ENCODE results near the gene KLK6.
A peak's percentile ranks its signal among the peaks of the same experiment; 100 is the strongest.

Gene KLK6

GRCh38 chr19:50947123-50947522 is 22.3 kb downstream of the KLK6 start:
- DNase-seq, result no peak

GRCh38 chr19:50944795-50945194 is 24.6 kb downstream of the KLK6 start:
- no peak for DNase-seq

DNA sequence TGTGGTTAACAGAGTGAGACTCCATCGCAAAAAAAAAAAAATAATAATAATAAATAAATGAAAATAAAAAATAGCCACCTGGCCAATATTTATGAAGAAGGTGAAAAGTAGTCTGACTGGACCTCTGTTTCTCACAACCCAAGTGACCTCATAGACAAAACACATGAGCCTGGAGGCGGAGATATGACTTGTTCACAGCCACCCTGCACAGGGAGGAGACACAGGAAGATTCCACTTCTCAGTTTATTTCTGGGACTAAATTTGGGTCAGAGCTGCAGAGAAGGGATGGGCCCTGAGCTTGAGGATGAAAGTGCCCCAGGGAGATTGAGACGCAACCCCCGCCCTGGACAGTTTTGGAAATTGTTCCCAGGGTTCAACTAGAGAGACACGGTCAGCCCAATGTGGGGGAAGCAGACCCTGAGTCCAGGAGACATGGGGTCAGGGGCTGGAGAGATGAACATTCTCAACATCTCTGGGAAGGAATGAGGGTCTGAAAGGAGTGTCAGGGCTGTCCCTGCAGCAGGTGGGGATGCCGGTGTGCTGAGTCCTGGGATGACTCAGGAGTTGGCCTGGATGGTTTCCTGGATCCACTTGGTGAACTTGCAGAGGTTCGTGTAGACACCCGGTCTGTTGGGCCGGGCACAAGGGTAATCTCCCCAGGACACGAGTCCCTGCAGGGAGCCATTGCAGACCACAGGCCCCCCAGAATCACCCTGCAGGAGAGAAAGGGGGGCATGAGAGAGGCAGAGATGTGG is 26.1 kb downstream of the KLK6 start:
- DNase-seq, result no peak

DNA sequence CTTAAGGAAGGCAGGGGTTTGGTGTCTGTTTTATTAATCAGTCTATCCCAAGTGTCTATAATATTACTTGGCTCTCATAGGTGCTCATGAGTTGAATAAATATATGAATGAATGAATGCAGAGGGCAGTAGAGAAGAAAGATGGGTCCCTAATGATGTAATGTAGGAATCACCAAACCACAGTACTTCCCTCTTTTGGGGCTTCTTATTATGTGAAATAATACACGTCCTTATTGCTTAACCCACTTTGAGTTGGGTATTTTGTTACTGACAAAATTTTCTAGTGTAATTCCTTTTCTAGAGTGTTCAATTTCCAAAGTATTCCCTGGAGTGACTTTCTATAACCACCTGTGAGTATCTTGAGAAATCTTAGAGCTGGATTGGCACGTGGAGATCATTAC is 29.8 kb downstream of the KLK6 start:
- no peak for DNase-seq

GRCh38 chr19:50933640-50934039 is 35.8 kb downstream of the KLK6 start:
- DNase-seq, result no peak

GRCh38 chr19:50932690-50933083 is 36.7 kb downstream of the KLK6 start:
- DNase-seq, result no peak

- DNase-seq, result no peak
Measured at GRCh38 chr19:50932018-50932689, 37.2 kb downstream of the KLK6 start.

DNA sequence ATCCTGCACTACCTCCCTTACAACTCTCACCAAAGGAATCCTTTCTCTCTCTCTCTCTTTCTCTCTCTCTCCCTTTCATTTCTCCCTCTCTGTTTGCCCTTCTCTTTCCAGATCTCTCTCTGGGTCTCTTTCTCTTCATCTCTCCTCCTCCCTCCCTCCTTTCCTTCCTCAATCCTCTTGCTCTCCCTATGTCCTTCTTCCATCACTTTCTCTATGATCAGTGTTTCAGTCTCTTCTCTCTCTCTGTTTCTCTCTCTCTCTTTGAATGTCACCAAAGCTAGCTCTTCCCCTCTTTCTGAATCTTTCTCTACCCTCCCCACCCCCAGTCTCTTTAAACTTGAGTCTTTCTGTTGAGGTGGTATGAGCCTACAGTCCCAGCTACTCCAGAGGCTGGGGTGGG is 38.4 kb downstream of the KLK6 start:
- DNase-seq, result no peak

DNA sequence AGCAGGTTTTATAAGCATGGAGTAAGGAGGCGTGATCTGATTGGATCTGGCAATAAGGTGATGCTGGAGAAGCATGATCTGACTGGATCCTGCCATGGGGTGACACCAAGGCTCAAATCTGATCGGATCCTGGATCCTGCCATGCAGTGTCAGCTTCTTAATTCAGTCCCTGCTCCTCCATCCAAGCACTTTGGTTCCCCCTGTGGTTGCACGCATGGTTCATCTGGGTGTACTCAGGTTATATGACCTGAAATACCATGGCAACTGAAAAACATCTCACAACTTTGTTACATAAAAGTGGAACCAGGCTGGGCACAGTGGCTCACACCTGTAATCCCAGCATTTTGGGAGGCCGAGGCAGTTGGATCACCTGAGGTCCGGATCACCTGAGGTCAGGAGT is 40.6 kb downstream of the KLK6 start:
- no peak for DNase-seq

- no peak for DNase-seq
Measured at GRCh38 chr19:50926144-50926543, 43.2 kb downstream of the KLK6 start.

DNA sequence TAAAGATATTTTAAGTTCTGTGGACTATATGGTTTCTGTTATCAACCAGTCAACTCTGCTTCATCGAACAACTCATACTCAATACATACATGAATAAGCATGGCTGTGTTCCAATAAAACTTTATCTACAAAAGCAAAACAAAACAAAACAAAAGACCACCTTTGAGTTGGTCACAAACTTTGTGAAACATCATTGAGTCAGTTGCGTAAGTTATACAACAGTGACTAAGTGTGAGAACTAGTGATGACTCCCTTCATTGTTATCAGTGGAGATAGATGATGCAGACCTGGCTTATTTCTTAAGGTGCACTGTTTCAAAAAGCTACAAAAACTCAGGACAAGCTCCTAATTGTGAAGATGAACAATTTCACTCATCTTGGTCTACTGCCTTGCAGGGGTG is 43.7 kb downstream of the KLK6 start:
- no peak for DNase-seq

DNA sequence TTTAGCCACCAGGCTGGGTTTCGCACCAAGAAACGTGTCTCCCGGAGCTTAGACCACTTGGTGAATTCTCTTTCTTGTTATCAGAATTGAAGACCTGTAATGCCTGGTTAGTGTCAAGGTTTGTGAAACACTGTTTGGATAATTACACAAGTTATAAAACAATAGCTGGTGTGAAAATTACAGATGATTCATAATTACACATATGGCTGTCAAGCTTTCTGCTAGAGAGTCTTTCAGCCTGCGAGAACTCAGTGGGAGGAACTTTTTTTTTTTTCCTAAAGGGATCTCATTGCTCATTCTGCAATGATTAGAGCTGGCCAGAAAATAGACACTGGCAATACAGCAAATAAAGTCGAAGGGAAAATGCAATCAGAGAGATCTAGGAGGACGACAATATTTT is 44.8 kb downstream of the KLK6 start:
- DNase-seq, result no peak

DNA sequence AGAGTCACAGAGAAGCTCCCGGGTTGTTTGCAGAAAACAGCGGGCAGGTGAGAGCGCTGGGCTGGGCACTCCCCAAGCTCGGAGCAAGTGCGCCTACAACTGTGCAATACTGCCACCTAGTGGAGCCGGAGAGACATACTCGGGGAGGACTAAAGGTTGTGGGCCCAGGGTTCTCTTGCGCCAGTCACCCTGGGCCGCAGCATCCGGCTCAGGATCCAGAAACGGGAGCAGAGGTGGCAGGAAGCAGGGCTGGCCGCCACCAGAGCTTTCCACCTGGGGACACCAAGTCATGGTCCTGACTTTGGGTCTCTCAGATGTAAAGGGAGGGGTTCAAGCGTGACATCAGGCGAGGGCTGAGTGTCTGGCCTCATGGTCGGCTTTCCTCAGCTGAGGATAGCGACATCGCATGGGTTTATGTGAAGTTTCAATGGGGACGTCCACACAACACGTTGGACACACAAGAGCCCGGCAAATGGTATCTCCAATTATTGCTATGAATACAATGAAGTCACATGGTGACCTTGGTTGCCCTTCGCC is 47.0 kb downstream of the KLK6 start:
- DNase-seq, result peak; percentile 31

GRCh38 chr19:50921426-50922316 is 47.7 kb downstream of the KLK6 start:
- DNase-seq, result no peak

GRCh38 chr19:50916069-50916468 is 53.3 kb downstream of the KLK6 start:
- no peak for DNase-seq

GRCh38 chr19:50912727-50913716 is 56.4 kb downstream of the KLK6 start:
- DNase-seq, result no peak

- no peak for DNase-seq
Measured at GRCh38 chr19:50912102-50912599, 57.2 kb downstream of the KLK6 start.

GRCh38 chr19:50911206-50912101 is 57.9 kb downstream of the KLK6 start, which contains the start of gene KLK4:
Gene KLK4, minus strand, starts transcription at chr19:50911395. Its CDS starts 657 bp downstream, at chr19:50910738.
- no peak for DNase-seq

DNA sequence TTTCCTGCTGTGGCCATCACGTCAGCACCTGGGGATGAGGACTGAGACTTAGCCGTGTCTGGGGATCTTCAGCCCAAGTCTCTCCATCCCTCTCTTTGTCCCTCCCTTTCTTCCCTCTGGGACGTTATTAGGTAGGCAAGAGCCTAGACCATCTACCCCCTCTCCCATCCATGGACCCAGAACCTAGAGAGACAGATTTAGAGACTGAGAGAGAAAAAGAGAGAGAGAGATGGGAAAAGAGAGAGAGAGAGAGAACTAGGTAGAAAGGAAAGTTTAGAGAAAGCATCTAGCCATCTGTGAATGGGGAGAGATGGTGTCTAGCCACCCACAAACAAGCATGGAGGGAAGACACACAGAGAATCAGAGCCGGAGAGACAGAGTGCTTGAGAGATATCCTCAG is 58.7 kb downstream of the KLK6 start:
- no peak for DNase-seq

DNA sequence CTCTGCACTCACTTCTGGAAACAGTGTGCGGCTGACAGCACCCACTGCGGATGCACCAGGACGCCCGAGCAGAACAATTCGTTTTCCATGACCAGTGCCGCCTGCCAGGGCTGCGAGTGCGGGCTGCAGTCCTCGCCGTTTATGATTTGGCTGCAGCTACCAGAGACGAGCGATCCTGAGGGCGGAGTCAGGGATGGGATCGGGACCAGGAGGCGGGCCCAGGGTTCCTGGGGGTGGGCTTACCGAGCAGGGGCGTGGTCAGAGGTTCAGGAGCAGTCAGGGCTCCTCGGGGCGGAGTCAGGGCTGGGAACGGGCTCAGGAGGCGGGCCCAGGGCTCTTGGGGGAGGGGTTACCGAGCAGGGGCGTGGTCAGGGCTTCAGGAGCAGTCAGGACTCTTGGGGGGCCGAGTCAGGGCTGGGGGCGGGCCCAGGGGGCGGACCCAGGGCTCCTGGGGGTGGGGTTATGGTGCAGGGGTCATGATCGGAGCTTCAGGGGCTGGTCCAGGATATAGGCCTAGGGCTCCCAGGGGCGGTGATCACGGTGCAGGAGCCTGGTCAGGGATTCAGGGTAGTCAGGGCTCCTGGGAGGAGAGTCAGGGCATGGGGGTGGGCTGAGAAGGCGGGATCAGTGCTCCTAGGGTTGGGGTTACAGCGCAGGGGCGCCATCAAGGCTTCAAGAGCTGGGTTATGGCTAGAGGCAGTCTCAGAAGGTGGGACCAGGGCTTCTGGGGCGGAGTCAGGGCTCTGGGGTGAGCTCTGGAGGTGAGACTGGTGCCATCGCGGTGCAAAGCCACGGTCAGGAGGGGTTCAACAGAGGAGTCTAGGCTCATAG is 59.9 kb downstream of the KLK6 start:
- no peak for DNase-seq
